ENCODE results near the gene LPP. TPM values are rescaled to one million over a fixed set of nuclear protein-coding genes. Genes with fewer than 3 reads are reported as not detected.

LPP gene
- polyA plus RNA-seq, 2 of the 4 experiments (the other 2 are of a cell fraction) = 11.0 to 30.8 TPM

- no peak overlapping the region for H3K4me2 ChIP-seq
- ChIA-PET CTCF (interaction anchor here (0.9 to 1.2 kb wide), 2 partner anchors 28 to 1186 kb away, joined by 3 to 5 read pairs; no protein-coding TSS in a partner anchor), POLR2A (no interaction called here)
- no peak overlapping the region for H3K4me3 ChIP-seq
- TF ChIP-seq HOXB5 (CRISPR knock-in tag; IDR thresholded peaks at IDR 0.05) (no peak), HES2 (IDR thresholded peaks at IDR 0.05) (no peak), USF2 (IDR thresholded peaks at IDR 0.05) (no peak), RFX5 (IDR thresholded peaks at IDR 0.05) (no peak), ESRRA (IDR thresholded peaks at IDR 0.05; ENCODE audit: borderline replicate concordance, low read length) (no peak)
- WGBS (ENCODE audit: missing lambda C conversion rate) = 82% methylated on average over 5 of the region's 9 CpGs
- ATAC-seq (no peak), FAIRE-seq (no peak), DNase-seq (ENCODE audit: low read depth in 1 of 2, low spot score in 1 of 2) (no peak)
- no peaks in the 10 kb centered on the region for H3K9me3 ChIP-seq
- H3K4me1 ChIP-seq = no peaks in the 10 kb centered on the region
- no peak overlapping the region for H3K27ac ChIP-seq
Measured at GRCh38 chr3:188926741-188927511, 773.0 kb downstream of the LPP start.

GRCh38 chr3:188927971-188928370 lies 774.0 kb downstream of the LPP start:
- no peak overlapping the region for H3K4me2 ChIP-seq
- no peak overlapping the region for H3K27ac ChIP-seq
- ChIA-PET POLR2A (no interaction called here), CTCF (interaction anchor here (0.7 kb wide), 1 partner anchor 226 kb away, joined by 3 read pairs; no protein-coding TSS in a partner anchor)
- no peak for DNase-seq (ENCODE audit: low read depth in 1 of 2, low spot score in 1 of 2)
- no peak overlapping the region for H3K4me3 ChIP-seq
- TF ChIP-seq MAZ (IDR thresholded peaks at IDR 0.05; ENCODE audit: borderline replicate concordance, low read depth, low read length) = no peak
- TF ChIP-seq ZNF302 (CRISPR knock-in tag; IDR thresholded peaks at IDR 0.05) = no peak
- no peak for ATAC-seq
- FAIRE-seq = no peak
- no peaks in the 10 kb centered on the region for H3K9me3 ChIP-seq
- H3K4me1 ChIP-seq = no peaks in the 10 kb centered on the region

GRCh38 chr3:188929137-188929536 lies 775.2 kb downstream of the LPP start:
- ChIA-PET POLR2A (no interaction called here), CTCF (interaction anchor here (1.3 kb wide), 1 partner anchor 10 kb away, joined by 7 read pairs; no protein-coding TSS in a partner anchor)
- ATAC-seq (peak; percentile 59 to 82; a peak in 4 of 6 replicates), DNase-seq (ENCODE audit: low read depth in 1 of 2, low spot score in 1 of 2) (peak in 1 of 2 experiments; percentile 30), FAIRE-seq (no peak)
- TF ChIP-seq CTCF (IDR thresholded peaks at IDR 0.05) (peak; percentile 22; the same call in 1 of the 3 replicates), TP53 (CRISPR knock-in tag; IDR thresholded peaks at IDR 0.05) (no peak), SREBF2 (IDR thresholded peaks at IDR 0.05) (no peak), SMC3 (IDR thresholded peaks at IDR 0.05) (peak; percentile 52), RAD21 (conservative IDR thresholded peaks at IDR 0.05 in 1 of 2, IDR thresholded peaks at IDR 0.05 in 1 of 2) (peak; percentile 37 to 46; a peak in 4 of 5 replicates)
- H3K27ac ChIP-seq = peak overlapping the region in 1 of 2 experiments; percentile 18; a peak in 1 of 6 replicates
- H3K9me3 ChIP-seq = no peaks in the 10 kb centered on the region
- H3K4me3 ChIP-seq = no peak overlapping the region
- no peak overlapping the region for H3K4me2 ChIP-seq
- 47% methylated on average over 2 of the region's 2 CpGs for WGBS (ENCODE audit: missing lambda C conversion rate)
- no peaks in the 10 kb centered on the region for H3K4me1 ChIP-seq

GRCh38 chr3:188931036-188931435 lies 777.1 kb downstream of the LPP start:
- no peak for ATAC-seq
- 62% methylated on average over 3 of the region's 3 CpGs for WGBS (ENCODE audit: missing lambda C conversion rate)
- DNase-seq (ENCODE audit: low read depth in 1 of 2, low spot score in 1 of 2) = no peak
- no peaks in the 10 kb centered on the region for H3K9me3 ChIP-seq
- no peak overlapping the region; a peak in 1 of 6 replicates for H3K27ac ChIP-seq
- no peak for FAIRE-seq
- H3K4me2 ChIP-seq = no peak overlapping the region
- ChIA-PET POLR2A (no interaction called here), CTCF (interaction anchor here (0.9 to 2.0 kb wide), 2 partner anchors 16 to 24 kb away, joined by 4 to 5 read pairs; no protein-coding TSS in a partner anchor)
- TF ChIP-seq PBX3 (IDR thresholded peaks at IDR 0.05) (no peak), ZSCAN20 (CRISPR knock-in tag; IDR thresholded peaks at IDR 0.05) (no peak), HES2 (IDR thresholded peaks at IDR 0.05) (no peak), CTCF (IDR thresholded peaks at IDR 0.05) (no peak)
- H3K4me3 ChIP-seq = no peak overlapping the region
- H3K4me1 ChIP-seq = no peaks in the 10 kb centered on the region
